Vagina (tissue), 2 donors: ENCODE results near the gene MFAP3L.

Experiments used
- CTCF ChIP-seq, 3 experiments: fragments of 450-650 bp in 2 of 3; fragments of 200-600 bp in 1 of 3; sonication (generic) in 1 of 3; IDR thresholded peaks; one replicate each; pipeline ENCODE4 v1.5.1; 2017 to 2019; ENCODE audit warnings: antibody characterized with exemption in 3 of 3, mild to moderate bottlenecking in 2 of 3, moderate library complexity in 2 of 3
- POLR2A ChIP-seq, 2 donors: fragments of 450-650 bp; IDR thresholded peaks; one replicate each; pipeline ENCODE4 v1.6.1; 2017; ENCODE audit warnings: antibody characterized with exemption in 2 of 2, mild to moderate bottlenecking in 2 of 2, moderate library complexity in 2 of 2

- no peak for TF ChIP-seq CTCF (IDR thresholded peaks at IDR 0.05)
- TF ChIP-seq POLR2A (IDR thresholded peaks at IDR 0.05) = no peak
Measured at GRCh38 chr4:170003071-170004070, 22.8 kb downstream of the MFAP3L start.
